Brain microvascular endothelial cell (primary cell): ENCODE measurements around the gene TUT7.

Source experiments
- DNase-seq: peaks from one replicate; pipeline ENCODE4 v3.0.0-alpha.2; 2020
- H3K27ac ChIP-seq: fragments of 250-450 bp; sonication (Bioruptor Pico); 2 replicates; pipeline ENCODE4 v1.5.1; 2020; ENCODE audit warnings: mild to moderate bottlenecking, moderate library complexity
- H3K27me3 ChIP-seq: fragments of 250-450 bp; sonication (Bioruptor Pico); replicated peaks from 2 replicates; pipeline ENCODE4 v1.5.1; 2020; ENCODE audit warnings: mild to moderate bottlenecking
- H3K36me3 ChIP-seq: fragments of 250-450 bp; sonication (Bioruptor Pico); replicated peaks from 2 replicates; pipeline ENCODE4 v1.5.1; 2020; ENCODE audit warnings: mild to moderate bottlenecking
- H3K4me3 ChIP-seq: 2 replicates; pipeline ENCODE4 v1.5.1; 2011; ENCODE audit warnings: low read depth, mild to moderate bottlenecking, control low read depth, low read length, moderate library complexity
- in situ Hi-C: cut with HindIII; loops from 2 replicates; pipeline ENCODE4 v1.10.0; 2017; ENCODE audit warnings: low sequenced_read_pairs, low pct_ligation_motif_present
- TF ChIP-seq, protein P1 (sequence below): IDR thresholded peaks from 2 replicates; pipeline ENCODE4 v1.5.1; 2011; ENCODE audit warnings: low read depth, mild to moderate bottlenecking, moderate library complexity, low read length, control low read depth, inconsistent platforms; ENCODE audit errors: missing control alignments

TUT7 gene

DNA sequence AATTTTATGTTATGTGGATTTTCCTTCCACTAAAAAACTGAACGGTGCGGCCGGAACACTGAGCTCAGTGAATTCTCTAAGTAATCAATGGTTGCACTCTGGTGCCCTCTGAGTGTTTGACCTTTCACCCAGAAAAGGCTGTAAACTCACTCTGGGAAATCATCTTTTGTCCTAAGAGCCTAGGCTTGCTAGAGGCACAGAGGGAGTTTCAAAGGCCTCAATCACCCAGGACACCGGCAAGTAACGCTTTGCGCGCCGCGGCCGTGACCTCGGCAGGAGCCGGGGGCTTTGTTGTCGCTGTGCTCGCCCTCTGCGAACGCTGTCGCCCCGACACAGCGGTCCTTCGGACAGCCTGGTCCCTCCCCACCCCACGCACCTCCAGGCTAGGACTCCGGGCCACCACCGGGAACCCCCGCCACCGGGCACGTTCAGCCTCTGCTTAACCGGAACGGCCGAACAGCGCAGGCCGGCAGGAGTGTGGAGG is 72.6 kb downstream of the TUT7 start:
- in situ Hi-C loops, result no loop called here
- Histone ChIP-seq H3K36me3 (no peaks in the 10 kb centered on the region), H3K27me3 (no peaks in the 10 kb centered on the region), H3K4me3 (peak overlapping the region; percentile 96), H3K27ac (peak overlapping the region; percentile 98)
- DNase-seq, result no peak
- TF ChIP-seq, protein P1, sequence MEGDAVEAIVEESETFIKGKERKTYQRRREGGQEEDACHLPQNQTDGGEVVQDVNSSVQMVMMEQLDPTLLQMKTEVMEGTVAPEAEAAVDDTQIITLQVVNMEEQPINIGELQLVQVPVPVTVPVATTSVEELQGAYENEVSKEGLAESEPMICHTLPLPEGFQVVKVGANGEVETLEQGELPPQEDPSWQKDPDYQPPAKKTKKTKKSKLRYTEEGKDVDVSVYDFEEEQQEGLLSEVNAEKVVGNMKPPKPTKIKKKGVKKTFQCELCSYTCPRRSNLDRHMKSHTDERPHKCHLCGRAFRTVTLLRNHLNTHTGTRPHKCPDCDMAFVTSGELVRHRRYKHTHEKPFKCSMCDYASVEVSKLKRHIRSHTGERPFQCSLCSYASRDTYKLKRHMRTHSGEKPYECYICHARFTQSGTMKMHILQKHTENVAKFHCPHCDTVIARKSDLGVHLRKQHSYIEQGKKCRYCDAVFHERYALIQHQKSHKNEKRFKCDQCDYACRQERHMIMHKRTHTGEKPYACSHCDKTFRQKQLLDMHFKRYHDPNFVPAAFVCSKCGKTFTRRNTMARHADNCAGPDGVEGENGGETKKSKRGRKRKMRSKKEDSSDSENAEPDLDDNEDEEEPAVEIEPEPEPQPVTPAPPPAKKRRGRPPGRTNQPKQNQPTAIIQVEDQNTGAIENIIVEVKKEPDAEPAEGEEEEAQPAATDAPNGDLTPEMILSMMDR, result no peak

DNA sequence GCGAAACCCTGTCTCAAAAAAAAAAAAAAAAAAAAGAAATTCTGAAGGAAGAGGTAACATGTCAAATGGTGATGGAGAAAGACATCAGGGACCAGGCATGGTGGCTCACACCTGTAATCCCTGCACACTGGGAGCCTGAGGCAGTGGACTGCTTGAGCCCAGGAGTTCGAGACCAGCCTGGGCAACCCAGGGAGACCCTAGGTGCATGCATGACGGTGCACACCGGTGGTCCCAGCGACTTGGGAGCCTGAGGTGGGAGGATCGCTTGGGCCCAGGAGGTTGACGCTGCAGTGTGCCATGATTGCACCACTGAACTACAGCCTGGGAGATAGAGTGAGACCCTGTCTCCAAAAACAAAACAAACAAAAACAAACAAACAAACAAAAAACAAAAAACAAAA is 73.6 kb downstream of the TUT7 start:
- no peak for DNase-seq
- in situ Hi-C loops, result no loop called here
- H3K4me3 ChIP-seq, result no peak overlapping the region
- TF ChIP-seq, protein P1, result no peak
- no peak overlapping the region for H3K27ac ChIP-seq
- H3K27me3 ChIP-seq, result no peaks in the 10 kb centered on the region
- H3K36me3 ChIP-seq, result no peaks in the 10 kb centered on the region

- Histone ChIP-seq H3K4me3 (no peak overlapping the region), H3K27me3 (no peaks in the 10 kb centered on the region), H3K36me3 (no peaks in the 10 kb centered on the region), H3K27ac (no peak overlapping the region)
- peak; percentile 11 for DNase-seq
- TF ChIP-seq, protein P1, result no peak
- in situ Hi-C loops, result no loop called here
These were observed 74.4 kb downstream of the TUT7 start for GRCh38 chr9:86279839-86280238.

DNA sequence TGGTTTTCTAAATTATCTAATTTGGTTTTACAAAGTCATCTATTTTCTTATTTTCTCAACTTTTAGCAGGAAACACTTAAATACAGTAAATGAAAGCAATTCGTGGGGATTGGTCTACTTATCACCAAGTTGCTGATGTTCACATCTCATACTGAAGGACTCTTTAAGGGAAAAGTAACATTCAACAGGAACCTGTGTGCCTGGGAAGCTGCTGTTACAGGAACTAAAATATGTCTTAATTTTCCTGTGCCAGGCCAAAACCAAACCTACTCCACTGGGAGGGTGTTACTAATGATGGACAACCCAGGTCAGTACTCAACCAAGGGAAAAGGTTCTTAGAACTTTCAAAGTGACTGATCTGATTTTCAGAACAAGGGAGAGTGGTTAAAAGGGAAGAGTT is 77.1 kb downstream of the TUT7 start:
- TF ChIP-seq, protein P1, result no peak
- DNase-seq, result no peak
- H3K27me3 ChIP-seq, result no peaks in the 10 kb centered on the region
- H3K36me3 ChIP-seq, result peaks cover 13% of the 10 kb centered on the region
- peak overlapping the region; percentile 31 for H3K27ac ChIP-seq
- no peak overlapping the region for H3K4me3 ChIP-seq
- in situ Hi-C loops, result no loop called here

- H3K27me3 ChIP-seq, result no peaks in the 10 kb centered on the region
- H3K36me3 ChIP-seq, result peaks cover 21% of the 10 kb centered on the region
- H3K4me3 ChIP-seq, result no peak overlapping the region
- in situ Hi-C loops, result no loop called here
- TF ChIP-seq, protein P1, result peak; percentile 54
- DNase-seq, result no peak
- H3K27ac ChIP-seq, result peak overlapping the region; percentile 49
These were observed 78.2 kb downstream of the TUT7 start for GRCh38 chr9:86275962-86276361.
